ENCODE data around the gene MYO1B.

Gene MYO1B

DNA sequence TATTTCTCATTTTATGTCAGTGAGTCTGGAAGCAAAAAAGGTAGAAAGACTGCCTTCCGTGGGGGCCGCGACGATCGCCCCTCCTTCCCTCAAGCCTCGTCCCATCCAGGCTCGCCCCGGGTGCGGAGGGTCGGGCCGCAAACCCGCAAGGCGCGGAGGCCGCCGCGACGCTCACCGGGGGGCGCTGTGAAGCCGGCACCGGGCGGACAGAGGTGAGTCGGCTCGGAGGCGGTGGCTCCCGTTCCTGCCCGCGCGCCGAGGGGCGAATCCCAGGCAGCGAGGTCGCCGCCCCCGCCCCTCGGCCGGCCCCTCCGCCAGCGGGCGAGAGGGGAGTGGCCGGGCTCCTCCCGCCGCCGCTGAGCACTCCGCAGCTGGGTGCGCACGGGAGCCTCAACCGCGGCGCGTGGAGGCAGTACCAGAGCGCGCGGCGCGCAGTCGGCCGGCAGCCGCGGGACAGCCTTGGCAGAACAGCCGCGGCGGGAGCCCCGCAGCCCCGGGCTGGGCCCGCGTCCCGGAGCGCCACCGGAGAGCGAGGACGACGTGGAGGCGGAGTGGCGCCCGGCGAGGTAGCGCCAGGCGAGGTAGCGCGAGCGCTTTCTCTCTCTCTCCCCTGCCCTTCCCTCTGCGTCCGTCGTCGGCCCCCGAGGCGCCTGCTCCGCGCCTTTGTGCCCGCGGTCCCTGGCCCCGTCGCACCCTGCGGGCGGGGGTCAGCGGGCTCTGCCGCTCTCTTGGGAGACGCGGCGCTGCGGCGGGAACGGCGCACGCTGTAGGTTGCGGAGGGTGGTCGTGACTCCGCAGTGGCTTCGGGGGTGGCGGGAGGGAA lies at the start of gene MYO1B:
Gene MYO1B, plus strand, starts transcription at position 359 of the 823 bp plus-strand sequence. CDS start 31,492 bp downstream, outside the sequence.
- DNase-seq, result peak; percentile 8

DNA sequence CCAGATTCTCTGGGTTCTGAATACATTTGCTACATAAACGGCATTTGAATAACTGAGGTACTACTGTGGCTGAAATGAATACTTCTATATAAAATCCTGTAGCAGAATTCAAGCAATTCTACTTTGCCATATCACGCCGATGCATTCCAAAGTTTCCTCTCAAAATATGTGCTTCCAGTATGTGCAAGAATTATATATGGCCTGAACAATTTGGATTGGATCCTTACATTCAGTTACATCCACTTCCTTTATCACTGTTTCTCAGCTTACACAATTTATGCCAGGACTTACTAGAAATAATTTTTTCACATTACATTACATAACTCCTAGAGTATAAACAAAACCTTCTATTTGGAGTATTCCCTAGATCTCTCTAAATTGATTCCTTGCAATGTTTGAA lies 48.1 kb upstream of the MYO1B start:
- no peak for DNase-seq

DNA sequence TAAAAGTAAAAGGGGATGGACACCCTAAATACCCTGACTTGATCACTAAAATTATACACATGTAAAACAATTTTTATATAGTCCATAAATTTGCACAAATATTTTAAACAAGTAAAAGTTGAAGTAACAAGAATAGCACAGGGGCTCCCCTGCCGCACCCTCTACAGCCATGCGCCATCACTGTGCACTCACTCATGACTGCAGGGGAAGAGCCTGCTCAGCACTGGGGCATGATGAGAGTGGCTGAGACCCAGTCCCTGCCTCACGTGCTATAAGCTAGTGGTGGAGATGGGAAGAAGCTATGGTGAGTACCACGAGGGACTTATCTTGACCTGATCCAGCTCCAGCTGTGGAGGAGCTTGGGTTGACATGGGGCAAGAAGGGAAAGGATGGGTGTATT lies 46.9 kb upstream of the MYO1B start:
- DNase-seq, result no peak

DNA sequence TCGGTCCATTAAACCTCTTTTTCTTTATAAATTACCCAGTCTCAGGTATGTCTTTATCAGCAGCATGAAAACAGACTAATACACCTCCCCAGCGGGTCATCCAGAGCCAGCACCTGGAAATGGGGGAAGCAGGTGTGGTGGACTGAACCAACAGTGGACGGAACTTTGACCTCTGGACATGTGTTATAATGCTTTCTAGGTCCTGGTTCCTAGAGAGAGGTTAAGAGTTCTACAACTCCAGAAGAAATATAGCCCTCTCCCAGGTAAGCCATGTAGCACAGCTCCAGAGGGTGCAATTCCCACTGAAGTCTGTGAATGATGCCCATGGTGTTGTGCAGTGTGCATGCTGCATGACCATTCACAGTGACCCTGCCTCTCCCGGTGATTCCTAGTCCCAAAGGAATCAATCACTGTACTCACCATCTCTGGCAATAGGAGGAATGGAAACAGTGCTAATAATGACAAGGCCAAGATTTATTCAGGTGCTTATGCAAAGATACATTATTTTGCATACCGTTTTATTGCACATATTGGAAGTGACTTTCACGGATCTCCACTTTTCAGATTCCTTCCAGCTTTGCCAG lies 45.2 kb upstream of the MYO1B start:
- DNase-seq, result no peak

DNA sequence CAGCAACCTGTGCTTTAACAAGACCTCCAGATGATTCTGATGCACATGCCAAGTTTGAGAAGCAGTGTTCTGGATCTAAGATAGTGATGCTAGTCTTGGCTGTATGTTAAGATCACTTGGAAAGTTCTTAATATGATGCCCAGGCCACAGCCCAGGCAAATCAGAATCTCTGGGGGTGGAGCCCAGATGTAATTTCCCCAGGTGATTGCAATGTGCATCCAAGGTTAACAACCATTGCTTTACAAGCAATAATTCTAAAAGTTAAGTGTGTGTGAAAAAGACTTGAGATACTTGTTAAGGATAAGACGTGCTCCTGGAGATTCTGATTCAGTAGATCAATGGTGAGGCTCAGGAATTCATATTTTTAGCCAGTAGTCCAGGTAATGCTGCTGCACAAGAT lies 44.3 kb upstream of the MYO1B start:
- DNase-seq, result no peak

DNA sequence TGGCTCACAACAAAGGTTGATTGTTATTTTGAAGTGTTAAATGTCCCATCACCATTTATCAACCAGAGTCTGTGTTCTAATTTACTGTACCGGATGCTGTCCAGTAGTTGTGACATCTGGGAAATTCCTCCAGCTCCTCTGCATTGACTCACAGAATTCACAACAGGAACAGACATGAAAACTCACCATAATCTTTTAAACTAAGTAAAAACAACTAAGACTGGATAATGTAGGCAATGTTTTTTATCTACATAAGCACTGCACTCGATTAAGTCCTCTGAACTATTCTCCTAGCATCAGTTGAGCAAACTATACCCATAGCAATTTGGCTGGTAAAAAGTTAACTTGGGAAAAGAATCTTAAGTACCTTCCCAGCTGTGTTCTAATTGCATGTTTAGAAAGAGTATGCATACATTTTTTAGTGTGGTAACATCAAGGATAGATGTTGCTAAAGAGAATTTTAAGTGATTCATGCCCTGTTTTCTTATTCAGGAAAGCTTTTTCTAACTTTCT lies 42.9 kb upstream of the MYO1B start:
- DNase-seq, result peak; percentile 91

DNA sequence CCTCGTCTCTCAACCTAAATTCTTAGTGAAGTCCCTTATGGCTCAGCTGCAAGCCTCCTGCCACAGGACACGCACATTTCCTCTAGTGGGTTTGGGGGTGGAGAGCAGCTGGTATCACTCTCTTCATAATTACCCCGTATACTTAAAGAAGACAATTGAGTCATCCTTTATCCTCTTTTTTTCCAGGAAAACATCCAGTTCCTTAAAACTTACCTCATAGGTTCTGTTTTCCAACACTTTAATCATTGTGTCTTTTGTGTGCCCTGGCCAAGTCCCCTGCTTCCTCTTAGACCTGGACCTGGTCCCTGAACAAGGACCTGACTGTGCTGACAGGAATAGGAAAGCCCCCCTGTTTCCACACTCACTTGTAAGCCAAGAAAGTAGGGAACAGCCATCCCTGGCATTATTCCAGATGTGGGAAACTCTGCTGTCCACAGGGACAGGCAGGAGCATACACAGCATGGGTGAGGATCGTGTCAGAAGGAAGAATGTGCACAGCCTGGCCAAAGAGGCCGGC lies 42.3 kb upstream of the MYO1B start:
- DNase-seq, result peak; percentile 58

DNA sequence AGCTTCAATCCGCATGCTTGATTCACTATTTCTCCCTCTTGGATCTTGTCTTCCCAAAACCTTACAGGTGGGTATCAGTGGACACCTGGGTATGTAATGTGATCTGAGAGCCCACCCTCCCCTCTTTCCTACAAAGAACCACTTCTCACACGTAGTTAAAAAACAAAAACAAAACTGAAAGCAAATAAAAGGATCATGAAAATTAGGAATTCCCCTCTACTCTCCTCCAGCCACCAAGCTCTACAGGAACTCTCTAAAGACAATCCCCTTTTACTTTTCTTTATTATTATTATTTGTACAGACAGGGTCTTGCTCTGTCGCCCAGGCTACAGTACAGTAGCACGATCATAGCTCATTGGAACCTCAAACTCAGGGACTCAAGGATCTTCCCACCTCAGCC lies 40.8 kb upstream of the MYO1B start:
- DNase-seq, result peak; percentile 83

DNA sequence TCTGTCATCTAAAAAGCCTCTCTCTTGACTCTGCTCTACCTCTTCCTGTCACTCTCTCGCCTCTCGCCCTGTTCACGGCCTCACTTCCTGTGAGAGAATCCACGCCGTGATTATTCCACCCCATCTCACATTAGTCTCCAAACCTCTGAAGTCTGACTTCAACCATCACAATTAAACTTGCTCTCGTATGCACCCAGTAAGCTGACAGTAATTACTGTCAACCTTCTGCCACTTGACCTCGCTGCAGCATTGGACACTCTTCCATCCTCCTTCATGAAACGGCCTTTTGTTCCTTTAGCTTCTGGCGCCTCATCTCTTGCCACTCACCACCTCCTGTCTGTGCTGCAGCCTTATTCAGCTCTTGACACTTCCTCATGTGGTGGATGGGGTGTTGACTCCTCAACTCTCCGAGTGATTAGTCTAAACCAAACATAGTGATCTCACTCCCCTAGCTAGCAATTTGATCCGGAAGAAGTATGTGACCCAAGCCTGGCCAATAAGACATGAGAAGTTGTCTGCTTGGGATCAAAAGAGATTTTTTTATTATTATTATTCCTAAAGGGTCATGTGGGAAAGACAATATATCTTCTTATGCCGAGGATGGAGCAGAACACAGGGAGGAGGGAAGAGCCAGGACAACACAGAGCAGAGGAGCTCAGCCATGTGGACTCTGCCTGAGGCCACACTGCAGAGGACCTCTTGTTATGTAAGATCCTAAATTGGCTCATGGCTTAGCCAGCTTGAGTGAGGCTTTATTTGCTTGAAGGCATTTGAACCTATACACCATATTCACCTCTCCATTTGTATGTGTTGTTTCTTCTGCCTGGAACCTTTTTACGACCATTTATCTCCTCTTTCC lies 38.4 kb upstream of the MYO1B start:
- no peak for DNase-seq

DNA sequence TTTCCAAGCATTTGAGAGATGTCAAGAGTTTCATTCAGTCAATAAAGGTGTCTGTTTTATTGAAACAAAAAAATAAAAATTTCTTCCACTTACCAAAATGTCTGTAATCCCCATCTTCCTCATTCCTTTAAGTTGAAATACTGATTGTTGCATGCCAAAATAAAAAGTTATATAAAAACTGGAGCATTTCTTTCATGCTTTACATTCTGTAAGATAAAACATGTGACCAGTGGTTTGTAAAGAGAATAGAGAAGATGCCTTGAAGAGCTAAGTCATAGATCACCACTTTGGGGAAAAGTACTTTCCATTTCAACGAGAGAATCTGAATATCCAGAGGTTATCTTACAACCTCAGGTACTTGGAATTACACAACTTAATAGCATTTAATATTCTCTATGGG lies 35.9 kb upstream of the MYO1B start:
- no peak for DNase-seq

DNA sequence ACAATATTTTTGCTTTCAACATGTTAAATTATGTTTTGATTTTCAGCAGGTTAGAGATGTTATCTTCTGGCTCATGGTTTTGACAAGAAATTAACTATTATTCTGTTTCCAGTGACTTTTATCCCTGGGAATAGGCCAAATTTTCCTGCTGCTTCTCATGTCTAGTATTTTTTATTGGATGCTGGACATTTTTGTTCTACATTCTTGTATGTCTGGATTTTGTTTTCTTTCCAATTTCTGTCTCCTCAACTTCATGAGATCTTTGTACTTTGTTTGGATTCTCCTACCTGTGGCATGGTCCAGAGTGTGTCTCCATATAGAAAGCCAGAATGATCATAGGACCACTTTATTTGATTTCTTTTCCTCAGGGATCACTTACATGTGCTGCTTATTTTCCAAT lies 33.1 kb upstream of the MYO1B start:
- DNase-seq, result no peak

DNA sequence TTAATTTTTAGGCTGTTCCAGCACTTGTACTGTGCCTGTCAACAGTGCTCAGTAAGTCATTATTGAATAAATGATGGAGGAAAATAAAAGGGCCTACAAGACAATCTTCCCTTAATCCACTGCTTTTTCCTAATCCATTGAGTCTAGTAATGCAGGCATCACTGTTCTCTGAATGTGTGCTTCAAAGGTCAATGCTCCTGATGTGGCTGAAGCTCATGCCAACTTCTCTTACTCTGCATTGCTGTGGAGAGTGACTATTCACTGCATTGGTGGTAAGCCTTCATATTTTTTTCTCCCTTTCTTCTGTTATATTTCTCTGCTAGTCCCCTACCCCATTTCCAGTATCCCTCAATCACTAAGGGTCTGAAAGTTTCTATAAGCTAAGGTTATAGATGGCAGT lies 31.9 kb upstream of the MYO1B start:
- DNase-seq, result no peak

DNA sequence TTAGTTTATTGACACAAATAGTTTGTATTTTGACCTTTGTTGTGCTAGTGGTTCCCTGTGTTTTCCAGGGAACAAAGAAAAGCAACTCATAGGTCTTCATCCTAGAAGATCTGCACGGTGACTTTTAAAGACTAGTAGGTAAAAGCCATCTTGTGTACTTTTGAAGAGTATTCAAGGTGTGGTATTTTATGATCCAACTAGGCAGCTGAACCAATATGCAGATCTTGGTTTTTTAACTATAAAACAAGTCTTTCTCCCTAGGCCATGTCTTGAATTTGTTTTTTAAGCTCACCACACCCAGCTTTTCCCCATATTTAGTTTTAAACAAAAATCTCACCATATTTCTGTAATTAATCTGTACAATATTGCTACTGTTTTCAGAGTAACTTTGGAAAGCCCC lies 30.0 kb upstream of the MYO1B start:
- no peak for DNase-seq

DNA sequence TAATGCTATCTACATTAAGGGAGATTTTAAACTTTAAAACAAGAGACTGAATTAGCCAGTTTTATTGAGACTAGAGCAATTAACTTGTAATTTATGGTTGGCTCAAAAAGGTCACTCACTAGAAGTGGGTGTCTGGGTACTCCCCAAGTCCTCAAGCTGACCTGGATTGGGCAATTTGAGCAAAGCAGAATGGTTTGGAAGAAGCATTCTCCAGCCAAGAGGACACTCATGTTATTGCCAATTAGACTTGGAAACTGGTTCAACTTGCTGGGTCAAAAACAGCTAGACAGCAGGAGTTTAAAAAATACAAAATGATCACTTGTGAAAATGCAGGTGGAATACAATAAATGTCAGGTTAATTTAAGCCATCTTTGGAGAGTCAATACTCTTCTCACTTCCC lies 29.5 kb upstream of the MYO1B start:
- DNase-seq, result no peak

DNA sequence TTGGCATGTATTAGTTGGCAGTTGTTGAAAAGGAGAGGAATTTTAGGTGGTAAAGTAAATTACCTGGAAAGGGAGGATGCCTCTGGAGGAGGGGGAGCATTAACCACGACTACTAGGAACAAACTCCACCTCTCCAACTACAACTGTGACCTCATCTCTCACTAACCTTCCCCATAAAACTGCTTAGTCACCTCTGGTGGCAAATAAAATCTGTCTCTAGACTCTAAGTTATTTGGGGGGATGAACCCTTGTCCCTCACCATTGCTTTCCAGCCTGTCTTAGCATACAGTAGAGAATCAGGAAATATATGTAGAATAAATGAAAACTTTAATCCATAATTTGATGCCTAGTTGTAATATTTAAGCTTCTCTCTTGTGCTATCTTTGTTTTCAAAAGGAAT lies 27.6 kb upstream of the MYO1B start:
- DNase-seq, result peak; percentile 46

DNA sequence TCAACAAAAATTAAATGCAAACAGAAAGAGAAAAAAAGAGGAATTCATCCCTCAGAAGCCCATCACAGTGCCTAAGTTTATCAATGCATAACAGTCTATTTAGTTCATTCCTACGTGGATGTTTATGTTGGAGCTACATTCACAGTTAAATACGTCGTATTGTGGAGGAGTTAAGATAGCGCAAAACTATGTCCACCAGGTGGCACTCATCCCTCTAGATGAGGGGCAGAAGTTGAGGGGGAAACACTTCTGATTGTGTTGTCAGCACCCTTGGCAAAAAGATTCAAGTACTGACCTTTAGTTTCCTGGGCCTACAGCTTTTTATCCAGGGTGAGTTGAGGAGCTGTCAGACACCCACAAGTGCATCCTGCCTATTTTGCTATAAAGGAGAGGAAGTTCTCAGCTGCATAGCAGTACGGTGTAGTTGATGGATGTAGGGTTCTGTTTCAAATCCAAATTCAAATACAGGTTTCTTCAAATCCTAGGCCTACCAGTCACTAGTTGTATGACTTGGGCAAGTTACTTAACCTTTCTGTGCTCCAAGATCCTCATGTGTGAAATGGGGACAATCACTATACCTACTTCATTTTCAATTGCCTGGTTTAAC lies 26.8 kb upstream of the MYO1B start:
- DNase-seq, result peak; percentile 71

DNA sequence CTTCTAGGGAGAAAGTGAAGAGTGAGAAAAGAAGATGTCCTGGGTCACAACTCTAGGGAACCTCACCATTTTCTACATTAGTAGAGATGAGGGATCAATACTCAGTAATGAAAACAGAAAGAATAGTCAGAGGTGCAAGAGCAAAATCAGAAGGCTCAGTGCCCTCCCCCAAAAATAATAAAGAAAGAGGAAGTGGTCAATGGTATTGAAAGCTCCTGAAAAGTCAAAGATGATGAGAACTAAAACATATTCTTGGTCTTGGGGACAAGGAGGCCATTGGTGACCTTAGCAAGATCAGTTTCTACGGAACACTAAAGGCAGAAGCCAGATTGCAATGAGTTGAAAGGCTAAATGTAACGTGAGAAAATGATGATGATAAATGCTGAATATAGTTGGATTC lies 24.5 kb upstream of the MYO1B start:
- no peak for DNase-seq

DNA sequence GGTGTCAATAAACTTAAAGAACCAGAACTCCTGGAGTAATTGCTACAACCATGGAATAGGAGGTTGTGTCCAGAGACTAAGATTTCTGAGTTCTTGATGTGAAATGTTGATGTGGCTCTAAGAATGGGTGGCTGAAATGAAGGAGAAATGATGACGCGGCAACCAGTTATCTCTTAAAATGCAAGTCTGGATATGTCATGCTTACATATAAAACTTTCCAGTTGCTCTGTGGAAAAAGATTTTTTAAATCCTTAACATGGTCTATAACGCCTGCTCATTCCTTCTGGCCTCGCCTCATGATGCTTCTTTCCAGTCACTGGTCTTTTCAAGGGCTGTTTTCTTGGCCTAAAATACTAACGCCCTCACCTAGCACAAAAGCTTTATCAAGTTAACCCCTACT lies 23.5 kb upstream of the MYO1B start:
- DNase-seq, result no peak

DNA sequence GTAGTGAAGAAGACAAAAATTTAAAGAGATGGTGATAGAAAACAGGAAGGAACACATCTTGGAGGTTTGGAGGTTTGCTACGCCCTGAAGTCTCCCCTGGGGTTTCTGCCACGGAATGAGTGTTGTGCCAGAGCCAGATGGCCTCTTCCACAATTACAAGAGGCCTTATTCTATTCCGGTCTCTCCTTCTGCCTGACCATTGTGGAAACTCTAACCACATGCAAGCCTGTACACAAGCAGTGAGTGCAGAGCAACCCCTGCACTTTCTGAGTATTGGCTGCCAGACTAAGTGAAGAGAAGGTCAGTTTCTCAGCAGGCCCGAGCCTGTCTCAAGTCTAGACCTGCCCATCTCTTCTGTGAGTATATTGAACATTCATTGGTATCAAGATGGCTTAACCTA lies 22.7 kb upstream of the MYO1B start:
- DNase-seq, result no peak

DNA sequence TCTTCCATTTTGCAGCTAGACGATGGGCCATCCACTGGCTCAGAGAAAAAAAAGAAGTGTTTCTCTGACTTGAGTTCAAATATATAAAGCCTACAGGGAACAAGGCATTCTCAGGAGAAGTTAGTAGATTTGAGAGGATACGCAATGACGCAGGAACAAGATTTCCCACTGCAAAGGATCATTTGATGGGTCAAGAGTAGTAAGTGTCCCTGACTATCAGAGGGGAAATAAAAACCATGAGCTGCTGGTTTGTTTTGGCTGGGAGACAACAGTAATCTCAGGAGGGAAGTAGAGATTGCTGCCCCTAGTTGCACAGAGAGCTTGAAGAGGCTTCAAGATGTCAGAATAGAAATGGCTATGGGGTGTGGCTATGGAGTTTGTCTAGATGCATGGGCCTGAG lies 22.3 kb upstream of the MYO1B start:
- no peak for DNase-seq

DNA sequence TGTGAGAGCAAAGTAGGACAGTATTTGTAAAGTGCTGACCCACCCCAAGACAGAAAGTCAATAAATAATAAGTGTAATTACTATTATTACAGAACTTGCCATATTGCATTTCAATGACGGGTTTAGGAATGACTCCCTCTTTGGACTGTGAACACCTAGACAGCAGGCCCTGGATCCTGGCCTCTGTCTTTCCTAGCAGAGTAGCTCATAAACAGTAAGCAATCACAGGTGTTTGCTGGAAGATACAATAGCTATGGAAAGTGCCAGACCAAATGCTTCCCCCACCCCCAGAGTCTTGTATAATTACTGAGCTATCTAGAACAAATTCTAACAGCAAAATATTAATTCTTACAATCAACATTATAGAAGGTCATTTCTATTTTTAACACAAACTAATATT lies 20.1 kb upstream of the MYO1B start:
- no peak for DNase-seq

DNA sequence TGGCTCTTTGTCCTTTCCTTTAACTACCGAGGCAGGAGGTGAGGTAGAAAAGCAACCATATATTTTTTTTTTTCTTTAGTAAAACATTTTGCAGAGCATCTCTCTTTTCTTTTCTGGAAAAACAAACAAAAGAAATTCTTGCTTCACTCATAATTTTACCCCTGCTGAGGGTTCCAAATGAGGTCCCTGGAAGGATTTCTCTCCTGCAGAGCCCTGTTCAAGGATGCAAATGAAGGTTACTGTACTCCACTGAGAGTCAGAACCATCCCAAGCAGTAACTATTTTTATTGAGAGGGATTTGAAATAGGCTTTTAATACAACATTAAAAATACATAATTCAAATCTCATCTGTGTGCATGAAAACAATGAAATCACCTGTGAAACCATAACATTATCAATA lies 19.5 kb upstream of the MYO1B start:
- DNase-seq, result no peak

DNA sequence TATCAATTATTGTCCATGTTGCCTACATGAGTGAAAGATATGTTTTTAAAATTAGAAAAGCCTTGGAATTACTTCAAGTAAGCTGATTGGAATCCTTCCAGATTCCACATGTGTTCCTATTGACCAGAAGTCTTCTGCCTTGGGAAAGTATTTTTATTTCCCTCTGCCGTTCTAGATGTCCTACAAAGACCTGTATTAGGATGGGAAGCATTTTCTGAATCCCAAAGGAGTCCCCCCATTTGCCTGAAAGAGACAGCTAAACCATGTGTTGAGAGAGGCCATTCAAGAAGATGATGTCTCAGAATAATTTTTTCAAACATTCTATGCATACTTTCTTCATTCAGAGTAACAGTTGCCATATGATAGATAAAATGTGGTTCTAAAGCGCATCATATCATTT lies 19.0 kb upstream of the MYO1B start:
- DNase-seq, result no peak

Data from inflammatory macrophage treated with lipopolysaccharide for 4 hours (primary cell).